ENCODE results near the gene SLC9A9.

- TF ChIP-seq POLR2A (IDR thresholded peaks at IDR 0.05) (no peak), CTCF (IDR thresholded peaks at IDR 0.05) (no peak)
Measured at GRCh38 chr3:143333367-143333766, 514.9 kb downstream of the SLC9A9 start.
